HCT116 (cell line): ENCODE data around the gene VWA3B. TPM values are rescaled to one million over a fixed set of nuclear protein-coding genes. Genes with fewer than 3 reads are reported as not detected.

Source experiments
- ATAC-seq: fragments of 200-7000 bp; cut with Tn5 transposase; 2 replicates; pipeline ENCODE4 v1.9.1; 2020; ENCODE audit warnings: mild to moderate bottlenecking, moderate library complexity
- BruUV-seq: library from RNA; stranded (reverse); fragments of 400-500 nt; replicated peaks from 2 replicates; lab custom pipeline; 2021; lab: Mats Ljungman, UMichigan
- CTCF ChIA-PET: fragments of 300-600 bp; sonication (Branson Sonifier 250); formaldehyde crosslinking; loops from one replicate; lab custom pipeline; 2021; ENCODE audit warnings: antibody characterized with exemption; lab: Charles Lee
- POLR2A ChIA-PET: fragments of 300-600, 350-600 bp; sonication (Branson Sonifier 250); formaldehyde crosslinking; loops from one replicate; lab custom pipeline; 2021; ENCODE audit warnings: antibody characterized with exemption; lab: Charles Lee
- RAD21 ChIA-PET, 2 experiments: fragments of 300-600 bp; sonication (Branson Sonifier 250); formaldehyde crosslinking; loops; one replicate each; lab custom pipeline; 2023; ENCODE audit warnings: low total read pairs in 2 of 2; ENCODE audit not compliant: uncharacterized antibody in 2 of 2, unreplicated experiment in 2 of 2, low non-redundant PET in 1 of 2; lab: Charles Lee
- DNase-seq: peaks from one replicate; pipeline ENCODE4 v3.0.0-alpha.2; 2010; ENCODE audit warnings: low read depth, low spot score
- H2AFZ ChIP-seq: fragments of 200-600 bp; shearing (Covaris generic), sonication (generic); 2 replicates; pipeline ENCODE4 v1.6.1; 2017; ENCODE audit warnings: low read depth, mixed run types, mixed read lengths, antibody characterized with exemption, low read length; ENCODE audit not compliant: poor library complexity, severe bottlenecking
- H3K27ac ChIP-seq: 2 replicates; pipeline ENCODE4 v1.5.1; 2012; ENCODE audit warnings: low read depth, low read length
- H3K27me3 ChIP-seq: fragments of 200-600 bp; sonication (generic); 2 replicates; pipeline ENCODE4 v1.6.1; 2016; ENCODE audit warnings: mixed run types, low read length, mixed read lengths; ENCODE audit not compliant: insufficient read depth
- H3K36me3 ChIP-seq, 2 experiments: fragments of 200-500 bp in 1 of 2; fragments of 200-600 bp in 1 of 2; sonication (Bioruptor generic) in 1 of 2; sonication (generic) in 1 of 2; 2 replicates each; pipeline versions ENCODE4 v1.5.1 to v1.6.1; 2014 to 2016; ENCODE audit warnings: low read length in 2 of 2, inconsistent platforms in 1 of 2, mixed read lengths in 1 of 2, mixed run types in 1 of 2; ENCODE audit not compliant: insufficient read depth in 2 of 2, control insufficient read depth in 1 of 2
- H3K4me1 ChIP-seq, 2 experiments: fragments of 200-600 bp in 1 of 2; sonication (generic) in 1 of 2; 2 replicates each; pipeline versions ENCODE4 v1.5.1 to v1.6.1; 2012 to 2017; ENCODE audit warnings: low read length in 2 of 2, inconsistent platforms in 1 of 2, mild to moderate bottlenecking in 1 of 2, mixed read lengths in 1 of 2, mixed run types in 1 of 2, moderate library complexity in 1 of 2; ENCODE audit not compliant: insufficient read depth in 2 of 2, control insufficient read depth in 1 of 2
- H3K4me2 ChIP-seq: fragments of 200-600 bp; sonication (generic); 2 replicates; pipeline ENCODE4 v1.6.1; 2017; ENCODE audit warnings: mixed run types, low read length, mixed read lengths
- H3K4me3 ChIP-seq, 2 experiments: fragments of 200-600 bp in 1 of 2; sonication (generic) in 1 of 2; replicated peaks in 1 of 2; 2 replicates each; pipeline ENCODE4 v1.5.1; 2011 to 2016; ENCODE audit warnings: low read length in 2 of 2, control low read depth in 1 of 2, low read depth in 1 of 2, mild to moderate bottlenecking in 1 of 2, mixed read lengths in 1 of 2, mixed run types in 1 of 2
- H3K79me2 ChIP-seq: fragments of 200-600 bp; sonication (generic); 2 replicates; pipeline ENCODE4 v1.6.1; 2017; ENCODE audit warnings: mild to moderate bottlenecking, mixed run types, low read length, moderate library complexity, mixed read lengths; ENCODE audit not compliant: insufficient read depth
- H3K9ac ChIP-seq: fragments of 200-600 bp; sonication (generic); 2 replicates; pipeline ENCODE4 v1.6.1; 2016; ENCODE audit warnings: low read length, mixed read lengths
- H3K9me2 ChIP-seq: fragments of 200-600 bp; sonication (generic), shearing (Covaris generic); 2 replicates; pipeline ENCODE4 v1.6.1; 2017; ENCODE audit warnings: mixed run types, mild to moderate bottlenecking, moderate library complexity; ENCODE audit not compliant: insufficient read depth
- H3K9me3 ChIP-seq, 2 experiments: fragments of 200-500 bp in 1 of 2; fragments of 200-600 bp in 1 of 2; sonication (Bioruptor generic) in 1 of 2; sonication (generic) in 1 of 2; 2 replicates each; pipeline ENCODE4 v1.6.1; 2014 to 2017; ENCODE audit warnings: low read length in 2 of 2, mixed read lengths in 2 of 2, inconsistent platforms in 1 of 2, low read depth in 1 of 2, mild to moderate bottlenecking in 1 of 2, mixed run types in 1 of 2, moderate library complexity in 1 of 2; ENCODE audit not compliant: control insufficient read depth in 1 of 2, insufficient read depth in 1 of 2
- H4K20me1 ChIP-seq: fragments of 200-600 bp; sonication (generic), shearing (Covaris generic); 2 replicates; pipeline ENCODE4 v1.6.1; 2017; ENCODE audit warnings: mixed run types, mild to moderate bottlenecking, moderate library complexity; ENCODE audit not compliant: insufficient read depth
- CBX3 ChIP-seq: IDR thresholded peaks from 2 replicates; pipeline ENCODE4 v1.6.1; 2012; ENCODE audit warnings: low read depth
- CTCF ChIP-seq, 3 experiments: fragments of 200-600 bp in 1 of 3; sonication (generic) in 1 of 3; IDR thresholded peaks in 2 of 3; conservative IDR thresholded peaks in 1 of 3; 2 replicates each; pipeline ENCODE4 v1.5.1; 2012 to 2017; ENCODE audit warnings: low read depth in 2 of 3, low read length in 2 of 3, antibody characterized with exemption in 1 of 3, borderline replicate concordance in 1 of 3, control low read depth in 1 of 3, mild to moderate bottlenecking in 1 of 3, mixed read lengths in 1 of 3, mixed run types in 1 of 3, moderate library complexity in 1 of 3; ENCODE audit not compliant: insufficient read depth in 1 of 3
- EZH2 ChIP-seq: fragments of 200-600 bp; sonication (generic); IDR thresholded peaks from 2 replicates; pipeline ENCODE4 v1.6.1; 2017; ENCODE audit warnings: antibody characterized with exemption, mixed run types
- EZH2phosphoT487 ChIP-seq: fragments of 200-600 bp; IDR thresholded peaks from 2 replicates; pipeline ENCODE4 v1.6.1; 2018; ENCODE audit warnings: antibody characterized with exemption, borderline replicate concordance
- JUND ChIP-seq: IDR thresholded peaks from 2 replicates; pipeline ENCODE4 v1.6.1; 2012
- POLR2A ChIP-seq: IDR thresholded peaks from 2 replicates; pipeline ENCODE4 v1.7.0; 2011; ENCODE audit warnings: borderline replicate concordance; ENCODE audit not compliant: insufficient read depth, insufficient read length; ENCODE audit errors: extremely low read depth
- SIN3A ChIP-seq: IDR thresholded peaks from 2 replicates; pipeline ENCODE4 v1.6.1; 2012; ENCODE audit warnings: low read depth
- SRF ChIP-seq: IDR thresholded peaks from 2 replicates; pipeline ENCODE4 v1.6.1; 2012; ENCODE audit warnings: low read depth
- TCF7L2 ChIP-seq: IDR thresholded peaks from 2 replicates; pipeline ENCODE4 v1.7.0; 2011; ENCODE audit warnings: borderline replicate concordance, inconsistent platforms; ENCODE audit not compliant: insufficient read depth, insufficient read length; ENCODE audit errors: extremely low read depth
- ZFX ChIP-seq: fragments of 450-650 bp; IDR thresholded peaks from 2 replicates; pipeline ENCODE4 v1.6.1; 2017
- intact Hi-C: fragments of 100-400 bp; cut with micrococcal nuclease; formaldehyde crosslinking; loops from 2 replicates; pipeline ENCODE4 v1.10.0; 2022
- total RNA-seq: library from RNA; stranded (reverse); gene quantifications from one replicate; pipeline ENCODE4 v1.2.1, GENCODE V29; 2021; ENCODE audit not compliant: unreplicated experiment

Gene VWA3B
- total RNA-seq, 1 experiment from 2014 or later: 0.47 TPM

GRCh38 chr2:98309580-98309979, 222.6 kb downstream of the VWA3B start:
- DNase-seq: no peak
- ATAC-seq: no peak
- no peak overlapping the region for H3K27ac ChIP-seq
- no peaks in the 10 kb centered on the region for H3K4me1 ChIP-seq
- H3K9me2 ChIP-seq: no peaks in the 10 kb centered on the region
- BruUV-seq: no TSS peak
- H3K79me2 ChIP-seq: no peaks in the 10 kb centered on the region
- no peak overlapping the region for H2AFZ ChIP-seq
- CTCF ChIA-PET: no interaction called here
- no peaks in the 10 kb centered on the region for H3K36me3 ChIP-seq
- TF ChIP-seq ZFX (no peak), TCF7L2 (no peak), SIN3A (no peak), CTCF (IDR thresholded peaks at IDR 0.05 in 2 of 3, conservative IDR thresholded peaks at IDR 0.05 in 1 of 3; ENCODE audit: borderline replicate concordance in 1 of 3, insufficient read depth in 1 of 3, low read depth in 2 of 3, low read length in 2 of 3) (no peak), CBX3 (no peak), EZH2 (no peak)
- H3K9me3 ChIP-seq: no peaks in the 10 kb centered on the region
- no peak overlapping the region for H3K4me3 ChIP-seq
- no peaks in the 10 kb centered on the region for H4K20me1 ChIP-seq
- H3K27me3 ChIP-seq: no peaks in the 10 kb centered on the region
- no peak overlapping the region for H3K9ac ChIP-seq
- RAD21 ChIA-PET: no interaction called here
- POLR2A ChIA-PET: no interaction called here
- intact Hi-C loops: no loop called here
- H3K4me2 ChIP-seq: no peak overlapping the region

- Histone ChIP-seq H3K4me3 (no peak overlapping the region), H3K9me2 (no peaks in the 10 kb centered on the region), H3K36me3 (no peaks in the 10 kb centered on the region), H3K4me2 (no peak overlapping the region), H3K9me3 (no peaks in the 10 kb centered on the region), H3K9ac (no peak overlapping the region), H3K27me3 (no peaks in the 10 kb centered on the region), H3K4me1 (no peaks in the 10 kb centered on the region), H4K20me1 (no peaks in the 10 kb centered on the region), H3K79me2 (no peaks in the 10 kb centered on the region), H2AFZ (no peak overlapping the region), H3K27ac (no peak overlapping the region)
- CTCF ChIA-PET: no interaction called here
- RAD21 ChIA-PET: no interaction called here
- BruUV-seq: no TSS peak
- DNase-seq (no peak), ATAC-seq (no peak)
- POLR2A ChIA-PET: no interaction called here
- no peak for TF ChIP-seq SRF
- TF ChIP-seq POLR2A: no peak
- TF ChIP-seq EZH2phosphoT487: no peak
- TF ChIP-seq JUND: no peak
- intact Hi-C loops: no loop called here
Measured at GRCh38 chr2:98310010-98310409, 223.0 kb downstream of the VWA3B start.
